ENCODE results near the gene CFAP45. TPM values are rescaled to one million over a fixed set of nuclear protein-coding genes. Genes with fewer than 3 reads are reported as not detected.
"Not testable (repeated sequence)": the region's sequence is repeated elsewhere in the genome, so short reads cannot be mapped to it uniquely, and the experiment has no call there.

The CFAP45 gene
- total RNA-seq, 2 donors from 2014 or later, result 0.49 to 0.55 TPM

DNA sequence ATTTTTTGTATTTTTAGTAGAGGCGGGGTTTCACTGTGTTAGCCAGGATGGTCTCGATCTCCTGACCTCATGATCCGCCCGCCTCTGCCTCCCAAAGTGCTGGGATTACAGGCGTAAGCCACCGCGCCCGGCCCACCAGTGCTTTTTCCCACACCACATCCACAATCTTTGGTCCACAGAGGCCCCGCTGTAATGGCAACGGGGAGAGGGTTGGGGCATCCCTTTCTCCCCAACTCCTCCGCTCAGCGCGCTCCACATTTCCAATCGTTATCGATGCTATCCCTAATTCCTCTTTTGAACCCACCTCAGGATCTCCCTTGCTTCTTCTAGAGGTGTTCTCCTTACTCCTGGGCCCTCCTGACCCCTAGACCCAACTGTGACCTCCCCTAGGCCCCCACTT is 331 bp downstream of the CFAP45 start:
- not testable (repeated sequence) for H3K36me3 ChIP-seq (ENCODE audit: control insufficient read depth, insufficient read depth, low read length); H3K36me3 Mint-ChIP-seq (ENCODE audit: low read depth); H3K9ac ChIP-seq (ENCODE audit: extremely low read depth, low read length, poor library complexity, severe bottlenecking); H3K4me3 ChIP-seq (ENCODE audit: low read length); H3K27ac ChIP-seq (ENCODE audit: low read depth, low read length); DNase-seq
- H3K27ac Mint-ChIP-seq, result peak overlapping the region; percentile 88
- WGBS, 2 experiments (ENCODE audit: insufficient coverage in 1 of 2, insufficient read length in 1 of 2), result 93 to 94% methylated on average over 11 to 15 of the region's 15 CpGs
- H3K9me3 Mint-ChIP-seq, result peaks cover 14% of the 10 kb centered on the region
- H3K9me3 ChIP-seq (ENCODE audit: control insufficient read depth, low read length), result peaks cover 16% of the 10 kb centered on the region
- H3K27me3 Mint-ChIP-seq (ENCODE audit: insufficient read depth), result peaks cover 32% of the 10 kb centered on the region
- H3K4me1 ChIP-seq (ENCODE audit: control insufficient read depth, insufficient read depth, low read length), result peaks cover 12% of the 10 kb centered on the region
- peaks cover 24% of the 10 kb centered on the region for H3K4me1 Mint-ChIP-seq
- peaks cover 11% of the 10 kb centered on the region for H3K27me3 ChIP-seq (ENCODE audit: control insufficient read depth, insufficient read depth, low read length, poor library complexity, severe bottlenecking)
- H3K4me3 Mint-ChIP-seq, result peak overlapping the region; percentile 34

- peaks cover 12% of the 10 kb centered on the region for H3K4me1 ChIP-seq (ENCODE audit: control insufficient read depth, insufficient read depth, low read length)
- no peak overlapping the region for H3K4me3 Mint-ChIP-seq
- H3K4me3 ChIP-seq (ENCODE audit: low read length), result no peak overlapping the region
- H3K27me3 ChIP-seq (ENCODE audit: control insufficient read depth, insufficient read depth, low read length, poor library complexity, severe bottlenecking), result peaks cover 18% of the 10 kb centered on the region
- no peak overlapping the region for H3K27ac ChIP-seq (ENCODE audit: low read depth, low read length)
- H3K9me3 Mint-ChIP-seq, result peaks cover 8% of the 10 kb centered on the region
- no peaks in the 10 kb centered on the region for H3K36me3 Mint-ChIP-seq (ENCODE audit: low read depth)
- peaks cover 5% of the 10 kb centered on the region for H3K9me3 ChIP-seq (ENCODE audit: control insufficient read depth, low read length)
- DNase-seq, result no peak
- no peak for TF ChIP-seq CTCF (conservative IDR thresholded peaks at IDR 0.05)
- H3K9ac ChIP-seq (ENCODE audit: extremely low read depth, low read length, poor library complexity, severe bottlenecking), result no peak overlapping the region
- no peaks in the 10 kb centered on the region for H3K36me3 ChIP-seq (ENCODE audit: control insufficient read depth, insufficient read depth, low read length)
- no peak overlapping the region for H3K27ac Mint-ChIP-seq
- peaks cover 24% of the 10 kb centered on the region for H3K4me1 Mint-ChIP-seq
- peaks cover 34% of the 10 kb centered on the region for H3K27me3 Mint-ChIP-seq (ENCODE audit: insufficient read depth)
- WGBS, 2 experiments (ENCODE audit: insufficient coverage in 1 of 2, insufficient read length in 1 of 2), result 100% methylated on average over 1 to 3 of the region's 3 CpGs
These were observed 1.4 kb downstream of the CFAP45 start for GRCh38 chr1:159898527-159898926.

- H3K27ac Mint-ChIP-seq, result no peak overlapping the region
- Histone ChIP-seq H3K9ac (ENCODE audit: extremely low read depth, low read length, poor library complexity, severe bottlenecking) (no peak overlapping the region), H3K9me3 (ENCODE audit: control insufficient read depth, low read length) (no peaks in the 10 kb centered on the region), H3K27ac (ENCODE audit: low read depth, low read length) (no peak overlapping the region), H3K27me3 (ENCODE audit: control insufficient read depth, insufficient read depth, low read length, poor library complexity, severe bottlenecking) (peaks cover 18% of the 10 kb centered on the region), H3K4me3 (ENCODE audit: low read length) (no peak overlapping the region), H3K36me3 (ENCODE audit: control insufficient read depth, insufficient read depth, low read length) (no peaks in the 10 kb centered on the region), H3K4me1 (ENCODE audit: control insufficient read depth, insufficient read depth, low read length) (peaks cover 17% of the 10 kb centered on the region)
- peaks cover 32% of the 10 kb centered on the region for H3K27me3 Mint-ChIP-seq (ENCODE audit: insufficient read depth)
- peaks cover 29% of the 10 kb centered on the region for H3K4me1 Mint-ChIP-seq
- H3K36me3 Mint-ChIP-seq (ENCODE audit: low read depth), result no peaks in the 10 kb centered on the region
- 90 to 97% methylated on average over 2 to 3 of the region's 3 CpGs for WGBS, 2 experiments (ENCODE audit: insufficient coverage in 1 of 2, insufficient read length in 1 of 2)
- H3K4me3 Mint-ChIP-seq, result no peak overlapping the region
- no peak for DNase-seq
- H3K9me3 Mint-ChIP-seq, result peaks cover 4% of the 10 kb centered on the region
- TF ChIP-seq CTCF (conservative IDR thresholded peaks at IDR 0.05), result no peak
These were observed 2.0 kb downstream of the CFAP45 start for GRCh38 chr1:159897962-159898361.

DNA sequence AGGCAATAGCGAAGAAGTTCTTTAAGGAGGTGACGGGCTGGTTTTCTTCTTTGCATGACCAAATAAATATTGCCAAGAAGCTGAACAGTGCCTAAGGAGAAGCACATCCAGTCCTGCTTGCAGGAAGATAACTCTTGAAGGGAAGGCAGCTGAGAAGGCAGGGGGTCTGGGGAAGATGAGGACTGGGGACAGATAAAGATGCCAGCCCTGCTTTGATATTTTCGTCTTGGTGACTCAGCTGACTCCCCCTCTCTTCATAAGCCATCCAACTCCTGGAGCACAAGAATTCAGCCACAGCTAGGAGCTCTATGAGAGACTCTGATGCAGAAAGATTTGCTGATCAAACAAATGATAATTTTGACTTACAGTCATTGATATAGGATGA is 3.4 kb downstream of the CFAP45 start:
- Histone ChIP-seq H3K9me3 (ENCODE audit: control insufficient read depth, low read length) (no peaks in the 10 kb centered on the region), H3K27ac (ENCODE audit: low read depth, low read length) (no peak overlapping the region), H3K4me3 (ENCODE audit: low read length) (no peak overlapping the region), H3K27me3 (ENCODE audit: control insufficient read depth, insufficient read depth, low read length, poor library complexity, severe bottlenecking) (peaks cover 18% of the 10 kb centered on the region), H3K9ac (ENCODE audit: extremely low read depth, low read length, poor library complexity, severe bottlenecking) (no peak overlapping the region), H3K36me3 (ENCODE audit: control insufficient read depth, insufficient read depth, low read length) (no peaks in the 10 kb centered on the region), H3K4me1 (ENCODE audit: control insufficient read depth, insufficient read depth, low read length) (peaks cover 17% of the 10 kb centered on the region)
- H3K9me3 Mint-ChIP-seq, result peaks cover 1% of the 10 kb centered on the region
- H3K4me1 Mint-ChIP-seq, result peaks cover 38% of the 10 kb centered on the region
- DNase-seq, result no peak
- 91 to 100% methylated on average over 2 to 3 of the region's 3 CpGs for WGBS, 2 experiments (ENCODE audit: insufficient coverage in 1 of 2, insufficient read length in 1 of 2)
- TF ChIP-seq CTCF (conservative IDR thresholded peaks at IDR 0.05), result no peak
- H3K36me3 Mint-ChIP-seq (ENCODE audit: low read depth), result no peaks in the 10 kb centered on the region
- no peak overlapping the region for H3K27ac Mint-ChIP-seq
- peaks cover 29% of the 10 kb centered on the region for H3K27me3 Mint-ChIP-seq (ENCODE audit: insufficient read depth)
- no peak overlapping the region for H3K4me3 Mint-ChIP-seq

Data from endodermal cell (in vitro differentiated cells).